Keratinocyte (primary cell): ENCODE results near the gene SLAIN2. TPM values are rescaled to one million over a fixed set of nuclear protein-coding genes. Genes with fewer than 3 reads are reported as not detected.

Experiments used
- DNase-seq: peaks from one replicate; pipeline ENCODE4 v3.0.0-alpha.2; 2011; ENCODE audit warnings: low read depth, missing footprints, low spot score
- FAIRE-seq: peaks from 2 replicates; lab custom pipeline; 2011; peaks lifted over from hg19 to GRCh38; lab: Jason Lieb, UNC
- H2AFZ ChIP-seq: 2 replicates; pipeline ENCODE4 v1.6.0; 2012; ENCODE audit warnings: low read length, control low read depth, inconsistent platforms; ENCODE audit not compliant: control insufficient read depth
- H3K27ac ChIP-seq: 2 replicates; pipeline ENCODE4 v1.5.1; 2011; ENCODE audit warnings: low read length; ENCODE audit not compliant: control insufficient read depth, insufficient read depth
- H3K27me3 ChIP-seq: 3 replicates; pipeline ENCODE4 v1.6.0; 2011; ENCODE audit warnings: low read length; ENCODE audit not compliant: control insufficient read depth, insufficient read depth; ENCODE audit errors: extremely low read depth
- H3K36me3 ChIP-seq, 2 experiments: 2 replicates in 1 of 2; 3 replicates in 1 of 2; pipeline ENCODE4 v1.5.1; 2011; ENCODE audit warnings: low read length in 2 of 2, mild to moderate bottlenecking in 1 of 2; ENCODE audit not compliant: control insufficient read depth in 2 of 2, insufficient read depth in 2 of 2; ENCODE audit errors: extremely low read depth in 1 of 2
- H3K4me1 ChIP-seq: 3 replicates; pipeline ENCODE4 v1.5.1; 2011; ENCODE audit warnings: low read length; ENCODE audit not compliant: control insufficient read depth, insufficient read depth; ENCODE audit errors: extremely low read depth
- H3K4me2 ChIP-seq: 3 replicates; pipeline ENCODE4 v1.6.0; 2011; ENCODE audit warnings: low read depth, low read length; ENCODE audit not compliant: control insufficient read depth, insufficient read depth; ENCODE audit errors: extremely low read depth
- H3K4me3 ChIP-seq, 3 experiments: fragments of 200-600 bp in 1 of 3; sonication (generic) in 1 of 3; 2 replicates in 2 of 3; 3 replicates in 1 of 3; pipeline ENCODE4 v1.5.1; 2011 to 2016; ENCODE audit warnings: low read length in 3 of 3, mild to moderate bottlenecking in 3 of 3, control low read depth in 2 of 3, inconsistent platforms in 1 of 3, low read depth in 1 of 3, mixed read lengths in 1 of 3, mixed run types in 1 of 3, moderate library complexity in 1 of 3; ENCODE audit not compliant: control insufficient read depth in 2 of 3, insufficient read depth in 2 of 3; ENCODE audit errors: extremely low read depth in 1 of 3
- H3K79me2 ChIP-seq: 2 replicates; pipeline ENCODE4 v1.6.0; 2012; ENCODE audit warnings: low read length; ENCODE audit not compliant: control insufficient read depth, insufficient read depth
- H3K9ac ChIP-seq: 3 replicates; pipeline ENCODE4 v1.6.0; 2011; ENCODE audit warnings: low read length; ENCODE audit not compliant: control insufficient read depth, insufficient read depth; ENCODE audit errors: extremely low read depth
- H3K9me1 ChIP-seq: 3 replicates; pipeline ENCODE4 v1.6.0; 2011; ENCODE audit warnings: low read length; ENCODE audit not compliant: control insufficient read depth, insufficient read depth; ENCODE audit errors: extremely low read depth
- H3K9me3 ChIP-seq: 2 replicates; pipeline ENCODE4 v1.5.1; 2012; ENCODE audit warnings: low read depth, low read length; ENCODE audit not compliant: control insufficient read depth
- H4K20me1 ChIP-seq: 3 replicates; pipeline ENCODE4 v1.6.0; 2011; ENCODE audit warnings: low read length; ENCODE audit not compliant: control insufficient read depth, insufficient read depth; ENCODE audit errors: extremely low read depth
- CTCF ChIP-seq, 3 experiments: IDR thresholded peaks in 1 of 3; conservative IDR thresholded peaks in 1 of 3; optimal IDR thresholded peaks in 1 of 3; 2 replicates in 2 of 3; 3 replicates in 1 of 3; pipeline versions ENCODE3 to v1.5.1; 2011; ENCODE audit warnings: low read length in 3 of 3, mild to moderate bottlenecking in 3 of 3, moderate library complexity in 2 of 3, control low read depth in 1 of 3, inconsistent platforms in 1 of 3; ENCODE audit not compliant: insufficient read depth in 2 of 3; ENCODE audit errors: extremely low read depth in 1 of 3
- EZH2 ChIP-seq: IDR thresholded peaks from one replicate; pipeline ENCODE4 v1.6.1; 2012; ENCODE audit warnings: inconsistent platforms, mild to moderate bottlenecking, low read length, moderate library complexity
- dilution Hi-C: fragments of 300-500 bp; cut with MboI; formaldehyde crosslinking; loops from one replicate; pipeline ENCODE4 v1.7.0; 2020; ENCODE audit warnings: low sequenced_read_pairs; ENCODE audit not compliant: extremely low pct_ligation_motif_present
- polyA plus RNA-seq, 5 experiments: library from polyadenylated mRNA; depleted of rRNA in 3 of 5; stranded (reverse) in 3 of 5; stranded (forward) in 1 of 5; unstranded in 1 of 5; fragments of >200 nt; gene quantifications; 1 replicate in 1 of 5; 2 replicates in 3 of 5; 3 replicates in 1 of 5; pipeline versions ENCODE4 v1.2.1 to v1.2.3, GENCODE V29; 2011 to 2012; ENCODE audit warnings: missing spikeins in 2 of 5, low read depth in 1 of 5, low replicate concordance in 1 of 5

SLAIN2 gene
- polyA plus RNA-seq, 1 donor (not counting 4 experiments of a cell fraction or from before 2014, with no cell fraction given), result 72.4 TPM

GRCh38 chr4:48300004-48300403, 41.3 kb upstream of the SLAIN2 start:
- Histone ChIP-seq H3K27ac (no peak overlapping the region), H3K9me1 (no peaks in the 10 kb centered on the region), H3K9ac (no peak overlapping the region), H3K36me3 (no peaks in the 10 kb centered on the region), H2AFZ (no peak overlapping the region), H3K4me1 (no peaks in the 10 kb centered on the region), H3K4me2 (no peak overlapping the region), H4K20me1 (no peaks in the 10 kb centered on the region), H3K4me3 (no peak overlapping the region), H3K79me2 (no peaks in the 10 kb centered on the region), H3K9me3 (no peaks in the 10 kb centered on the region), H3K27me3 (no peaks in the 10 kb centered on the region)
- DNase-seq (no peak), FAIRE-seq (no peak)
- dilution Hi-C loops, result no loop called here
- TF ChIP-seq CTCF (optimal IDR thresholded peaks at IDR 0.05 in 1 of 3, IDR thresholded peaks at IDR 0.05 in 1 of 3, conservative IDR thresholded peaks at IDR 0.05 in 1 of 3; ENCODE audit: extremely low read depth in 1 of 3, insufficient read depth in 2 of 3, low read length in 3 of 3) (no peak), EZH2 (no peak)

GRCh38 chr4:48305508-48305907, 35.8 kb upstream of the SLAIN2 start:
- no peaks in the 10 kb centered on the region for H3K27me3 ChIP-seq
- no peaks in the 10 kb centered on the region for H3K9me1 ChIP-seq
- H3K4me2 ChIP-seq, result no peak overlapping the region
- H4K20me1 ChIP-seq, result no peaks in the 10 kb centered on the region
- no peak overlapping the region for H3K27ac ChIP-seq
- H3K9ac ChIP-seq, result no peak overlapping the region
- no peak for DNase-seq
- TF ChIP-seq EZH2 (no peak), CTCF (optimal IDR thresholded peaks at IDR 0.05 in 1 of 3, IDR thresholded peaks at IDR 0.05 in 1 of 3, conservative IDR thresholded peaks at IDR 0.05 in 1 of 3; ENCODE audit: extremely low read depth in 1 of 3, insufficient read depth in 2 of 3, low read length in 3 of 3) (no peak)
- FAIRE-seq, result no peak
- dilution Hi-C loops, result no loop called here
- H3K36me3 ChIP-seq, result no peaks in the 10 kb centered on the region
- no peak overlapping the region for H2AFZ ChIP-seq
- H3K4me1 ChIP-seq, result no peaks in the 10 kb centered on the region
- no peaks in the 10 kb centered on the region for H3K79me2 ChIP-seq
- no peaks in the 10 kb centered on the region for H3K9me3 ChIP-seq
- no peak overlapping the region for H3K4me3 ChIP-seq
